ENCODE data around the gene POLE.

The POLE gene

DNA sequence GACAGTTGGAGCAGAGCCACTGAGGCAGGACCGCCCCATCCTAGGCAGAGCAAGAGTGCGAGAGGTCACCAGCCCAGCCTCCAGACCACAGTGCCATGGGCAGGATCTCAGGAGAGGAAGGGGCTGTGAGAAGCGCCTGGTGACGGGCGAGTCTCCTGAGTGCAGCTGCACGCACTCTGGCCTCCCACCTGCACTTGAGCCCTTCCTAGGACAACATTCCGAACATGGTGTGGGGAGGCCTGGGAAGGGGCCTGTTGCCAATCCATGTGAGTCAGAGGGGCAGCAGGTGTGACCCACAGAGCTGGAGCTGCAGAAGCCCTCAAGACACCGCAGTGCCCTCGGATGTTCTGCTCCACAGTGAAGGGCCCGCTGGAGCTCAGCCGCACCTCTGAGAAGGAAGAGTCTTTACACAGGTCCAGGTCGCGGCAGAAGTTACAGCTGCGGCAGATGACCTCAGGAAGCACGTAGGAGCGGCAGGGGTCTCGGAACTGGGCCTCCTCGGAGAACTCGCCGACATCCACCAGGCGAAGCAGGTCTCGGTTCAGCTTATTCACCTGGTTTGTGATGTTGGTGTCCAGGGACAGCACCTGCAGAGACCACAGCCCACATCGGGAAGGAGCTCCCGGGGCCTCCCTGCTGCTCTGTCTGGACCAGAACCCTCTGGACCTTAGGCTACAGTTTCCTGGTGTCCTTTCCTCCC, 61.3 kb downstream of the POLE start:
- Mint-ChIP-seq H3K4me3 (no peak overlapping the region), H3K27ac (no peak overlapping the region), H3K27me3 (no peaks in the 10 kb centered on the region), H3K36me3 (ENCODE audit: low read depth) (peaks cover 70% of the 10 kb centered on the region), H3K4me1 (ENCODE audit: low read depth) (no peaks in the 10 kb centered on the region), H3K9me3 (no peaks in the 10 kb centered on the region)
- no peak for DNase-seq

DNA sequence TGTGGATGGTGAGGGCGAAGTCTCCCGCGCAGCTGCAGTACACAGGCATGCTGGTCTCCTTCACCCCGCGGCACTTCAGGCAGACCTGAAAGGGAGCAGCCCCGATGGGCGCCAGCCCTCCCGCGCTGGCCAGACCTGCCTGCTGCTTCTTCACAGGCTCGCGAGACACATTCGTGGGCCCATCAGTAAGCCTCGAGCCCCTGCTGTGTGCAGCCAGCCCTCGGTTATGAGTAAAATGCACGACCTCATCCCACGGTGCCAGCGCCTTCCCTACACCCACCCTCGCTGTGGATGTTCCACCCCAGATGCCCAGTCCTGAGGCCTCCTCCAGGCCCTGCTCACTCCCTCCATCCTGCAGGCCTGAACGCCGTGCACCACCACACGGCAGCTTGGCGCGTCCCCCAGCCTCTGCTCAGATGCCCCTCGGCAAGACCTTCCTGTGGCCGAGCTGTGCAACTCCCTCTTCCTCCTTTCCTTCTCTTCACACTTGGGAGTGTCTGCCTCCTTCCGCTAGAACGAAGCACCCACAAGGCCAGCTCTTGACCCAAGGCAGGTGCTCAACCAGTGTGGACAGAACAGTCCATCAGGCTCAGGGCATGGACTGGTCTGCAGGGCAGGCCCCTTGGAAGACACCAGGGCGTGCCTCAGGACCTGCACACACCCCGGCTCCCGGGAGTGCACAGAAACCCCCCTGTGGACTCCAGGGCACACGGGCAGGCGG, 62.1 kb downstream of the POLE start:
- Mint-ChIP-seq H3K4me3 (no peak overlapping the region), H3K36me3 (ENCODE audit: low read depth) (peaks cover 62% of the 10 kb centered on the region), H3K9me3 (no peaks in the 10 kb centered on the region), H3K4me1 (ENCODE audit: low read depth) (no peaks in the 10 kb centered on the region), H3K27ac (no peak overlapping the region), H3K27me3 (peaks cover 3% of the 10 kb centered on the region)
- no peak for DNase-seq

DNA sequence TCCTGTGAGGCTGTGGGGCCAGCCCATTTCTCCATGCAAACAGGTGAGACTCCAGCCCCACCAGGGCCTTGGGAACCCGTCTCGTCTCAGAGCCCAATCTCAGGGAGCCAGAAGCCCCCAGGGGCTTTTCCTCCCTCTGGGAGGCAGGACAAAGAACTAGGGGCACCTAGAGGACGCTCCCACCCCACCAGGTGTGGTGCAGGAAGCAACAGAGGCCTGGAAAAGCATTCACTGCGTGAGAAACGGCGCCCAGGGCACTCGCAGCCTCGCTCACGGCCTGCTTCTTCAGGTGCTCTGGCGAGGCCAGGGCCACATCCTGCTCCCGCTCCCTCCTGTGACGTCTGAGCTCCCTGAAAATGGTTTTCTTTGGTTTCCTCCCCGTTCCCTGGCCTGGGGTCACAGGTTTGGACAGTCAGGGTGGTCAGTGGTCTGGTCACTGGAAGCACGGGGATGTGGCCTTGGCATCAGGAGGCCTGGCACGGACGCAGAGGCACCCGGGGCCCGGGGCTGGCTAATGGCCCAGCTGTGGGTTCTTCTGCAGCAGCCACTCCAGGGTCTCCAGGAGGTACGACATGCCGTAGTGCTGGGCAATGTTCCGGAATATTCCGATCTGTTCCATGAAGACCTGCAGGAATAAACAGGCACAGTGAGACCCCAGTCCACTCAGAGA, 62.8 kb downstream of the POLE start:
- Mint-ChIP-seq H3K9me3 (no peaks in the 10 kb centered on the region), H3K27ac (no peak overlapping the region), H3K27me3 (peaks cover 3% of the 10 kb centered on the region), H3K36me3 (ENCODE audit: low read depth) (peaks cover 54% of the 10 kb centered on the region), H3K4me3 (no peak overlapping the region), H3K4me1 (ENCODE audit: low read depth) (no peaks in the 10 kb centered on the region)
- no peak for DNase-seq

DNA sequence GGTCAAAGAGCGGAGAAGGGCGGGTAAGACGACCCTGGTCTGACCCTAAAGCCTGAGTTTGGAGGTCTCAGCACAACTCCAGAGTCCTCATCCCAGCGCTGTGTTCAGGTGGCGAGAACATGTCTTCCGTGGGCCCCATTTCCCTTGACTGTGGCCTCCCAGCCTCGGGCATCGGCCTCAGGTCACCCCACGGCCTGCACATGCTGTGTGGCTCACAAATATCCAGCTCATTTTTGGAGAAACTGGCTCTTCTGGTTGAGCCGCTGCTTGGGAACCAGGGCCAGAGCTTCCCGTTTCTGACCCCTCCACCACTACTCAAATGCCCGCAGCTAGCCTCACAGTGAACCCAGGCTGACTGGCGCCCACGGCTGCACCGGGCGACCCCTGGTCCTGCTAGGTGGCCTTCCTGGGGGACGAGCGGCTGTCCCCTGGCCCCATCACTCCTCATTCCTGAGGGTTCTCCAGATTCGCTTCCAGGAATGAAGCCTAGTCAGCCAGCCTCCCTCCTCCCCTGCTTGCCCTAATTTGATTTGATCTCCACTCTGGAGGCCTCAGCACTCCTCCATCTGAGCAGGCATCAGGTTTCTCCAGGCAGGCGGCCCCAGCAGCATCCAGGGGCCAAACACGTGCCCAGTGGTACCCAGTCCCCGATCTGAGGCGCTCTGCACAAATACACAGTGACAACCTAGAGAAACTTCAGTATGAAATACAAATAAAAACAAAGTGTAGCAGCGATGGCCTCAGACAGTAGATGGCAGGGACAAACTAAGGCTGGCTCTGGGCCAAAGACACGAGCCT, 63.9 kb downstream of the POLE start:
- H3K4me3 Mint-ChIP-seq: no peak overlapping the region
- H3K27me3 Mint-ChIP-seq: peaks cover 3% of the 10 kb centered on the region
- H3K27ac Mint-ChIP-seq: no peak overlapping the region
- no peaks in the 10 kb centered on the region for H3K4me1 Mint-ChIP-seq (ENCODE audit: low read depth)
- no peaks in the 10 kb centered on the region for H3K9me3 Mint-ChIP-seq
- DNase-seq: no peak
- peaks cover 44% of the 10 kb centered on the region for H3K36me3 Mint-ChIP-seq (ENCODE audit: low read depth)

DNA sequence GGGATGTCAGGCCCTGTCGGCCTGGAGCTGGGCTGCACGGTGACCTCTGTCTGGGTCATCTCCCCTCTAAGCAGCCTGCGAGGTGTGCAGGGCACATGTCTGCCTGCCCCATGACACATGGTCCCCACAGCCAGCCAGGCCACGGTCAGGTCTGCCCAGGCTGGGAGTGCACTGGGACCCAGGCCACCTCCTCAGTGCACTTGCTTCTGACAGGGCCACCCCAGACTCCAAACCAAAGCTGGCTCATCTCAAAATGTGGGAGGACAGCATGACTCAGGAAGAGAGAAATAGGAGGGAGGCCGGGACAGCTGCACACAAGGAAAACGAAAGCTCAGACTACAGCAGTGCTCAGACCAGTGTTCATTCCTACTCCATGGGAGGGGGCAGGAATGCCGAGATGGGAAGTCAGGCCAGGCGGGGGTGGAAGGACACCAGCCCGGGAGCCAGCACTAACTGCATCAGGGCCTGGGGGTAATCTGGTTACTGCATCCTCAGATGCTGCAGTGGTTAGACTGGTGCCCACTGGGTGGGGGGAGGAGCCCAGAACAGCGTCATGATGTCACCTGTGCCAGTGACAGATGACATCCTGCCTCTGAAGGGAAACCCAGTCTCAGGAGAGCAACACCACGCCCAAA, 64.6 kb downstream of the POLE start:
- H3K36me3 Mint-ChIP-seq (ENCODE audit: low read depth): peaks cover 38% of the 10 kb centered on the region
- DNase-seq: no peak
- H3K4me3 Mint-ChIP-seq: no peak overlapping the region
- peak overlapping the region; percentile 22 for H3K27ac Mint-ChIP-seq
- H3K9me3 Mint-ChIP-seq: no peaks in the 10 kb centered on the region
- peaks cover 5% of the 10 kb centered on the region for H3K4me1 Mint-ChIP-seq (ENCODE audit: low read depth)
- peaks cover 10% of the 10 kb centered on the region for H3K27me3 Mint-ChIP-seq

DNA sequence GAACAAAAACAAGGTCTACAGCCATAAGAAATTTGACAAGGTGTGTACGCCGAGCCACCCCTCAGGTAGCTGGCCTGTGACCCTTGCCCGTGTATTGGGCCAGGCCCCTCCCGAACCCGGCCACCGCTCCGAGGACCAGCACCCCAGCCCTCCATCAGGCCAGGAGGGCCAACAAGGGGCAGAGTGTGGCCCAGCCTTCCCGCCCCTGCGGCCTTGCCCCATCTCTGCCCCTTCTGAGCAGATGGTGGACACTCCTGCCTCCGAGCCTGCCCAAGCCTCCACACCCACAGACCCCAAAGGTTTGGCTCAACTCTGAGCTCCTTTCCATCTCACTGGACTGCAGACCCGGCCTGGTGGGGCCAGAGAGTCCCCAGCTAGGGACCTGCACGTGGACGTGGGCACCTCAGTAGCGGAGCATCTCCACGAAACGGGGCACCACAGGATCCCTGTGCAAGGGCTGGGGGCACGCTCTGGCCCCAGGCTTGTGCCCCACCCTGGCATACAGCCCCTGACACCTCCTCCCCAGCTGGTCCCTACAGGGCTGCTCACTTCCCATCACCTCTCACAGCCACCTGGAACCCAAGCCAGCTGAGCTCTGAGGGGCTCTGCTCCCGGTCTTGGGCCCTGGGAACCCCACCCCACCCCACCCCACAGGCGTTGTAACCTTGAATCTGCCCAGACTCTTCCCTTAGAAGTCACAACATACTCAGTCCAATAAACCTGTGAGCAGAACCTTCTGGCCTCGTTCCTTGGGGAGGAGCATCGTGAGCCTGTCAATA, 65.3 kb downstream of the POLE start:
- peak overlapping the region; percentile 22 for H3K27ac Mint-ChIP-seq

DNA sequence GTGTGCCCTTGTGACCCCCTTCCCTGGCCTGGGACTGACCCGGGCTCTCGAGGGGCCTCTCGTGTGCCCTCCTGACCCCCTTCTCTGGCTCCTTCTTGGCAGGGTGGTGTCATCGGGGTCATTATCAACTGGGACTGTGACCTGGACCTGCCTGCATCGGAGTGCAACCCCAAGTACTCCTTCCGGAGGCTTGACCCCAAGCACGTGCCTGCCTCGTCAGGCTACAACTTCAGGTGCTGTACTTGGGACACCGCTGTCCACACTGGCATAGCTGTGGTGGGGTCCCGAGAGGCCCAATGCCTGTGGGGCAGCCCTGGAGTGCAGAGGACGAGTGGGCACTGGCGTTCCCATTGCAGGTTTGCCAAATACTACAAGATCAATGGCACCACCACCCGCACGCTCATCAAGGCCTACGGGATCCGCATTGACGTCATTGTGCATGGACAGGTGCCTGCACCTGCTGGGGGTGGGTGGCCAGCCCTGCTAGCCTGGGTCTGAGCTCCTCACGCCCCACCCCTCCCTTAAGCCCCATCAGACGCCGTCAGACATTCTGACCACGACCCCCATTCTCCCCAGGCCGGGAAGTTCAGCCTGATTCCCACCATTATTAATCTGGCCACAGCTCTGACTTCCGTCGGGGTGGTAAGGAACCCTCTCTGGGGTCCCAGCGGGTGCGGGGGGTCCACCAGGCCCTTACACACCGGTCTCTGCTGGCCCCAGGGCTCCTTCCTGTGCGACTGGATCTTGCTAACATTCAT, 66.1 kb downstream of the POLE start:
- H3K27me3 Mint-ChIP-seq: peaks cover 25% of the 10 kb centered on the region
- peaks cover 27% of the 10 kb centered on the region for H3K36me3 Mint-ChIP-seq (ENCODE audit: low read depth)
- H3K4me1 Mint-ChIP-seq (ENCODE audit: low read depth): peaks cover 6% of the 10 kb centered on the region
- no peak overlapping the region for H3K4me3 Mint-ChIP-seq
- peaks cover 2% of the 10 kb centered on the region for H3K9me3 Mint-ChIP-seq
- DNase-seq: no peak
- no peak overlapping the region for H3K27ac Mint-ChIP-seq

More for the DNA sequence above, 65.3 kb downstream of the POLE start:
- Mint-ChIP-seq H3K4me3 (no peak overlapping the region), H3K4me1 (ENCODE audit: low read depth) (peaks cover 6% of the 10 kb centered on the region), H3K36me3 (ENCODE audit: low read depth) (peaks cover 34% of the 10 kb centered on the region), H3K27me3 (peaks cover 17% of the 10 kb centered on the region), H3K9me3 (peaks cover 2% of the 10 kb centered on the region)
- DNase-seq: no peak

DNA sequence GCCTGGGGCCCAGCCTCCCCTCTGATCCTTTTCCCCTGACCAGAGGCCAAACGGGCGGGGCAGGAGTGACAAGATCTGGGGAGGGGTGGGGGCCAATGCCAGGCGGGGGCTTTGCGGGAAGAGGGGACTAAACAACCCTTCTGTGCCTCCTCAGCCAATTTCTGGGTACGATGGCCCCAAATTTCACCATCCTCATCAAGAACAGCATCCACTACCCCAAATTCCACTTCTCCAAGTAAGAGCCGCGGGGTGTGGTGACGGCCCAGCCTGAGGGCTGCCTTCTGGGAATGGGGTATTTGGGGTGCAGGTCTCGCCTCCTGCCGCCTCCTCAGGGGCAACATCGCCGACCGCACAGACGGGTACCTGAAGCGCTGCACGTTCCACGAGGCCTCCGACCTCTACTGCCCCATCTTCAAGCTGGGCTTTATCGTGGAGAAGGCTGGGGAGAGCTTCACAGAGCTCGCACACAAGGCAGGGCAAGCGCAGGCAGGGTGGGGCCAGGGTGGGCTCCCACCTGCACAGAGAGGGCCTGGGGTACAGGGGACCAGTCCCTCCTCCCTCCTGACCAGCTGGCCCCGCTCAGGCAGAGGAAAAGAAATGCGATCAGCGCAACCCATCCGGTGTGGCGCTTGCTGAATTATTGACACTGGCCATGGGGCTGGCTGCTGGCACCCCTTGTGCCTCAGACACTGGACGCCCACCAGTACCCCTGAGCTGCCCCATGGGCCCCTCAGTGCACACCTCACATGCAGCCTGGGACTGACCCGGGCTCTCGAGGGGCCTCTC, 66.8 kb downstream of the POLE start:
- DNase-seq: no peak
- H3K4me3 Mint-ChIP-seq: no peak overlapping the region
- H3K27ac Mint-ChIP-seq: no peak overlapping the region
- H3K36me3 Mint-ChIP-seq (ENCODE audit: low read depth): peaks cover 20% of the 10 kb centered on the region
- peaks cover 33% of the 10 kb centered on the region for H3K27me3 Mint-ChIP-seq
- peaks cover 6% of the 10 kb centered on the region for H3K4me1 Mint-ChIP-seq (ENCODE audit: low read depth)
- H3K9me3 Mint-ChIP-seq: peaks cover 2% of the 10 kb centered on the region

DNA sequence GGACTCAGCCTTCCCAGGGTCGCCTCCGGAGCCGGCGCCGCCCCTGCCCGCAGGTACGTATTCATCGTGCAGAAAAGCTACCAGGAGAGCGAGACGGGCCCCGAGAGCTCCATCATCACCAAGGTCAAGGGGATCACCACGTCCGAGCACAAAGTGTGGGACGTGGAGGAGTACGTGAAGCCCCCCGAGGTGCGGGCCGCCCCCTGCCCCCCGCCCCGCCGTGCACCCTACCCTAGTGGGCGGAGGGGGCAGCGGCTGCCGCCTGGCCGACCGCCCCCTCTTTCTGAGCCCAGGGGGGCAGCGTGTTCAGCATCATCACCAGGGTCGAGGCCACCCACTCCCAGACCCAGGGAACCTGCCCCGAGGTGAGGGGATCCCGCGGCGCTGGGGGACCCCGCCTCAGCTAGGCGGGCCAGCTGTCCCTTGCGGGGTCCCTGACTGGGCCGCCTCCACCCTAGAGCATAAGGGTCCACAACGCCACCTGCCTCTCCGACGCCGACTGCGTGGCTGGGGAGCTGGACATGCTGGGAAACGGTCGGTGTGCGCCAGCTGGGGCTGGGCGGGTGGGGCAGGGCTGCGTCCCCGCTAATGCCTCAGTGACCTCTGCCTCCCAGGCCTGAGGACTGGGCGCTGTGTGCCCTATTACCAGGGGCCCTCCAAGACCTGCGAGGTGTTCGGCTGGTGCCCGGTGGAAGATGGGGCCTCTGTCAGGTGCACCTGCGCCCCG, 67.6 kb downstream of the POLE start:
- peaks cover 39% of the 10 kb centered on the region for H3K27me3 Mint-ChIP-seq
- peaks cover 13% of the 10 kb centered on the region for H3K36me3 Mint-ChIP-seq (ENCODE audit: low read depth)
- DNase-seq: no peak
- peaks cover 2% of the 10 kb centered on the region for H3K9me3 Mint-ChIP-seq
- no peak overlapping the region for H3K4me3 Mint-ChIP-seq
- H3K4me1 Mint-ChIP-seq (ENCODE audit: low read depth): peaks cover 10% of the 10 kb centered on the region
- H3K27ac Mint-ChIP-seq: no peak overlapping the region

DNA sequence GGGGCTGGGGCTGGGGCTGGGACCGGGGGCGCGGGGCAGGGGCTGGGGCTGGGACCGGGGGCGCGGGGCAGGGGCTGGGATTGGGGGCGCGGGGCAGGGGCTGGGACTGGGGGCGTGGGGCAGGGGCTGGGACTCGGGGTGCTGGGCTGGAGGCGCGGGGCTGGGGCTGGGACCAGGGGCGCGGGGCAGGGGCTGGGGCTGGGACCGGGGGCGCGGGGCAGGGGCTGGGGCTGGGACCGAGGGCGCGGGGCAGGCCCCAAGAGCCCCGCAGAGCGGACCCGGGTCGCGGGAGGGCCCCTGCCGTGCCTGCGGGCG, 68.1 kb downstream of the POLE start:
- no peak overlapping the region for H3K4me3 Mint-ChIP-seq
- no peak overlapping the region for H3K27ac Mint-ChIP-seq
- H3K4me1 Mint-ChIP-seq (ENCODE audit: low read depth): peaks cover 10% of the 10 kb centered on the region
- peaks cover 39% of the 10 kb centered on the region for H3K27me3 Mint-ChIP-seq
- DNase-seq: no peak
- H3K9me3 Mint-ChIP-seq: peaks cover 2% of the 10 kb centered on the region
- H3K36me3 Mint-ChIP-seq (ENCODE audit: low read depth): peaks cover 8% of the 10 kb centered on the region

DNA sequence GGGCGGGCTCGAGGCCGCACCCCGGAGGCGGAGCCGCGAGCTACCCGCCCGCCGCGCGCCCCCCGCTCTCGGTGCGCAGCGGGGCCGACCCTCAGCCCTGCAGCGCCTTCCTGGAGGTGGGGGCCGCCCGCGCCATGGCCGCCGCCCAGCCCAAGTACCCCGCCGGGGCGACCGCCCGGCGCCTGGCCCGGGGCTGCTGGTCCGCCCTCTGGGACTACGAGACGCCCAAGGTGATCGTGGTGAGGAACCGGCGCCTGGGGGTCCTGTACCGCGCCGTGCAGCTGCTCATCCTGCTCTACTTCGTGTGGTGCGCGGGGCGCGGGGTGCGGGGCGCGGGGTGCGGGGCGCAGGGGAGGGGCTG, 68.5 kb downstream of the POLE start, which contains the start of gene P2RX2:
Gene P2RX2 (plus strand): TSS at position 94 of the 361 bp plus-strand sequence. CDS start 41 bp downstream, at position 135.
- peaks cover 2% of the 10 kb centered on the region for H3K9me3 Mint-ChIP-seq
- peaks cover 10% of the 10 kb centered on the region for H3K4me1 Mint-ChIP-seq (ENCODE audit: low read depth)
- H3K4me3 Mint-ChIP-seq: no peak within 1 kb of the TSS
- peak within 1 kb of the TSS; percentile 56 for H3K27ac Mint-ChIP-seq
- no peak for DNase-seq
- H3K36me3 Mint-ChIP-seq (ENCODE audit: low read depth): peaks cover 4% of the 10 kb centered on the region
- H3K27me3 Mint-ChIP-seq: peaks cover 39% of the 10 kb centered on the region

All from activated T-cell treated with anti-CD3 and anti-CD28 coated beads, Interleukin-2, amount 50 U/mL, for 24 hours (primary cell).